ENCODE measurements around the gene CFAP107.

- no peak for TF ChIP-seq CTCF (IDR thresholded peaks at IDR 0.05; ENCODE audit: insufficient read depth, low read depth, low read length)
- no peak for TF ChIP-seq EZH2 (IDR thresholded peaks at IDR 0.05; ENCODE audit: insufficient read depth, low read length)
These were observed 17.6 kb upstream of the CFAP107 start for GRCh38 chr1:12728391-12728790.

Data from astrocyte (in vitro differentiated cells and primary cell).